WTC11 (cell line): ENCODE measurements around the gene FAM171A1.

Experiments
- CBFB ChIP-seq: sonication (generic); formaldehyde crosslinking; IDR thresholded peaks from 2 replicates; pipeline ENCODE4 v1.8.1; 2022; ENCODE audit warnings: mild to moderate bottlenecking, low read depth, missing genetic modification reagents
- CTCF ChIP-seq: fragments of 200-600 bp; IDR thresholded peaks from 2 replicates; pipeline ENCODE4 v1.8.0; 2022; ENCODE audit warnings: antibody characterized with exemption
- ETV6 ChIP-seq: sonication (generic); formaldehyde crosslinking; IDR thresholded peaks from 2 replicates; pipeline ENCODE4 v1.8.1; 2022; ENCODE audit warnings: mild to moderate bottlenecking, missing genetic modification reagents
- TF ChIP-seq, protein P1 (sequence below): sonication (generic); formaldehyde crosslinking; IDR thresholded peaks from 2 replicates; pipeline ENCODE4 v1.8.1; 2022; ENCODE audit warnings: low read depth, missing genetic modification reagents, borderline replicate concordance
- TF ChIP-seq, protein P2 (sequence below): sonication (generic); formaldehyde crosslinking; IDR thresholded peaks from 2 replicates; pipeline ENCODE4 v1.8.0; 2022; ENCODE audit warnings: missing genetic modification reagents
- TF ChIP-seq, protein P3 (sequence below): sonication (generic); formaldehyde crosslinking; conservative IDR thresholded peaks from 2 replicates; pipeline ENCODE4 v1.8.1; 2022; ENCODE audit warnings: mild to moderate bottlenecking, missing genetic modification reagents
- TF ChIP-seq, protein P4 (sequence below): sonication (generic); formaldehyde crosslinking; IDR thresholded peaks from 2 replicates; pipeline ENCODE4 v1.8.0; 2022; ENCODE audit warnings: mild to moderate bottlenecking, missing genetic modification reagents

GRCh38 chr10:15349112-15349511 lies 22.0 kb downstream of the FAM171A1 start:
- TF ChIP-seq CBFB (CRISPR knock-in tag) = no peak
- TF ChIP-seq, protein P1, sequence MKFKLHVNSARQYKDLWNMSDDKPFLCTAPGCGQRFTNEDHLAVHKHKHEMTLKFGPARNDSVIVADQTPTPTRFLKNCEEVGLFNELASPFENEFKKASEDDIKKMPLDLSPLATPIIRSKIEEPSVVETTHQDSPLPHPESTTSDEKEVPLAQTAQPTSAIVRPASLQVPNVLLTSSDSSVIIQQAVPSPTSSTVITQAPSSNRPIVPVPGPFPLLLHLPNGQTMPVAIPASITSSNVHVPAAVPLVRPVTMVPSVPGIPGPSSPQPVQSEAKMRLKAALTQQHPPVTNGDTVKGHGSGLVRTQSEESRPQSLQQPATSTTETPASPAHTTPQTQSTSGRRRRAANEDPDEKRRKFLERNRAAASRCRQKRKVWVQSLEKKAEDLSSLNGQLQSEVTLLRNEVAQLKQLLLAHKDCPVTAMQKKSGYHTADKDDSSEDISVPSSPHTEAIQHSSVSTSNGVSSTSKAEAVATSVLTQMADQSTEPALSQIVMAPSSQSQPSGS (CRISPR knock-in tag) = no peak
- no peak for TF ChIP-seq CTCF
- TF ChIP-seq ETV6 (CRISPR knock-in tag) = no peak
- TF ChIP-seq, protein P2, sequence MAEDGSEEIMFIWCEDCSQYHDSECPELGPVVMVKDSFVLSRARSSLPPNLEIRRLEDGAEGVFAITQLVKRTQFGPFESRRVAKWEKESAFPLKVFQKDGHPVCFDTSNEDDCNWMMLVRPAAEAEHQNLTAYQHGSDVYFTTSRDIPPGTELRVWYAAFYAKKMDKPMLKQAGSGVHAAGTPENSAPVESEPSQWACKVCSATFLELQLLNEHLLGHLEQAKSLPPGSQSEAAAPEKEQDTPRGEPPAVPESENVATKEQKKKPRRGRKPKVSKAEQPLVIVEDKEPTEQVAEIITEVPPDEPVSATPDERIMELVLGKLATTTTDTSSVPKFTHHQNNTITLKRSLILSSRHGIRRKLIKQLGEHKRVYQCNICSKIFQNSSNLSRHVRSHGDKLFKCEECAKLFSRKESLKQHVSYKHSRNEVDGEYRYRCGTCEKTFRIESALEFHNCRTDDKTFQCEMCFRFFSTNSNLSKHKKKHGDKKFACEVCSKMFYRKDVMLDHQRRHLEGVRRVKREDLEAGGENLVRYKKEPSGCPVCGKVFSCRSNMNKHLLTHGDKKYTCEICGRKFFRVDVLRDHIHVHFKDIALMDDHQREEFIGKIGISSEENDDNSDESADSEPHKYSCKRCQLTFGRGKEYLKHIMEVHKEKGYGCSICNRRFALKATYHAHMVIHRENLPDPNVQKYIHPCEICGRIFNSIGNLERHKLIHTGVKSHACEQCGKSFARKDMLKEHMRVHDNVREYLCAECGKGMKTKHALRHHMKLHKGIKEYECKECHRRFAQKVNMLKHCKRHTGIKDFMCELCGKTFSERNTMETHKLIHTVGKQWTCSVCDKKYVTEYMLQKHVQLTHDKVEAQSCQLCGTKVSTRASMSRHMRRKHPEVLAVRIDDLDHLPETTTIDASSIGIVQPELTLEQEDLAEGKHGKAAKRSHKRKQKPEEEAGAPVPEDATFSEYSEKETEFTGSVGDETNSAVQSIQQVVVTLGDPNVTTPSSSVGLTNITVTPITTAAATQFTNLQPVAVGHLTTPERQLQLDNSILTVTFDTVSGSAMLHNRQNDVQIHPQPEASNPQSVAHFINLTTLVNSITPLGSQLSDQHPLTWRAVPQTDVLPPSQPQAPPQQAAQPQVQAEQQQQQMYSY = no peak
- TF ChIP-seq, protein P3, sequence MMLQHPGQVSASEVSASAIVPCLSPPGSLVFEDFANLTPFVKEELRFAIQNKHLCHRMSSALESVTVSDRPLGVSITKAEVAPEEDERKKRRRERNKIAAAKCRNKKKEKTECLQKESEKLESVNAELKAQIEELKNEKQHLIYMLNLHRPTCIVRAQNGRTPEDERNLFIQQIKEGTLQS (CRISPR knock-in tag) = no peak
- TF ChIP-seq, protein P4, sequence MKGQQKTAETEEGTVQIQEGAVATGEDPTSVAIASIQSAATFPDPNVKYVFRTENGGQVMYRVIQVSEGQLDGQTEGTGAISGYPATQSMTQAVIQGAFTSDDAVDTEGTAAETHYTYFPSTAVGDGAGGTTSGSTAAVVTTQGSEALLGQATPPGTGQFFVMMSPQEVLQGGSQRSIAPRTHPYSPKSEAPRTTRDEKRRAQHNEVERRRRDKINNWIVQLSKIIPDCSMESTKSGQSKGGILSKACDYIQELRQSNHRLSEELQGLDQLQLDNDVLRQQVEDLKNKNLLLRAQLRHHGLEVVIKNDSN (CRISPR knock-in tag) = no peak
